SK-N-SH (cell line): ENCODE data around the gene CLDN14. TPM values are rescaled to one million over a fixed set of nuclear protein-coding genes. Genes with fewer than 3 reads are reported as not detected.

Source experiments
- CTCF ChIA-PET: fragments of 300-600, 350-600 bp; formaldehyde crosslinking; extraction: SDS; loops from one replicate; lab custom pipeline; 2021; lab: Yijun Ruan, JAX
- POLR2A ChIA-PET: fragments of 350-600 bp; sonication (Branson Sonifier 250); formaldehyde crosslinking; extraction: SDS; loops from one replicate; lab custom pipeline; 2020; ENCODE audit warnings: antibody characterized with exemption, inconsistent platforms; lab: Yijun Ruan, JAX
- DNase-seq: peaks from one replicate; pipeline ENCODE4 v3.0.0; 2012
- H2AFZ ChIP-seq: fragments of 200-600 bp; sonication (generic); 2 replicates; pipeline ENCODE4 v1.8.1; 2016; ENCODE audit warnings: antibody characterized with exemption, mild to moderate bottlenecking, low read depth
- H3F3A ChIP-seq: fragments of 200-600 bp; sonication (generic); replicated peaks from 2 replicates; pipeline ENCODE3; 2016; ENCODE audit warnings: antibody characterized with exemption, mild to moderate bottlenecking; ENCODE audit not compliant: insufficient read depth
- H3K27ac ChIP-seq, 2 experiments: fragments of 200-500 bp in 1 of 2; fragments of 200-600 bp in 1 of 2; sonication (Bioruptor generic) in 1 of 2; sonication (generic), shearing (Covaris generic) in 1 of 2; 2 replicates each; pipeline versions ENCODE4 v1.5.1 to v1.6.1; 2014 to 2016; ENCODE audit warnings: low read depth in 2 of 2, inconsistent platforms in 1 of 2, low read length in 1 of 2, mild to moderate bottlenecking in 1 of 2, mixed read lengths in 1 of 2
- H3K27me3 ChIP-seq: fragments of 200-600 bp; sonication (generic), shearing (Covaris generic); 2 replicates; pipeline ENCODE4 v1.6.1; 2016; ENCODE audit warnings: mixed run types; ENCODE audit not compliant: insufficient read depth
- H3K36me3 ChIP-seq, 2 experiments: fragments of 200-500 bp in 1 of 2; fragments of 200-600 bp in 1 of 2; sonication (Bioruptor generic) in 1 of 2; sonication (generic) in 1 of 2; replicated peaks in 1 of 2; 2 replicates each; pipeline versions ENCODE3 to v1.5.1; 2014 to 2016; ENCODE audit warnings: low read length in 1 of 2, mild to moderate bottlenecking in 1 of 2; ENCODE audit not compliant: insufficient read depth in 2 of 2, control insufficient read depth in 1 of 2
- H3K4me1 ChIP-seq, 2 experiments: fragments of 200-500 bp in 1 of 2; fragments of 200-600 bp in 1 of 2; sonication (Bioruptor generic) in 1 of 2; sonication (generic), shearing (Covaris generic) in 1 of 2; 2 replicates each; pipeline versions ENCODE4 v1.5.1 to v1.6.1; 2014 to 2016; ENCODE audit warnings: low read depth in 1 of 2, low read length in 1 of 2, mixed run types in 1 of 2; ENCODE audit not compliant: insufficient read depth in 2 of 2, control insufficient read depth in 1 of 2
- H3K4me2 ChIP-seq: fragments of 200-600 bp; sonication (generic), shearing (Covaris generic); 2 replicates; pipeline ENCODE4 v1.6.1; 2017; ENCODE audit warnings: mixed run types
- H3K4me3 ChIP-seq, 2 experiments: fragments of 200-500 bp in 1 of 2; fragments of 200-600 bp in 1 of 2; sonication (Bioruptor generic) in 1 of 2; sonication (generic), shearing (Covaris generic) in 1 of 2; 2 replicates each; pipeline versions ENCODE4 v1.5.1 to v1.8.1; 2014 to 2016; ENCODE audit warnings: low read depth in 2 of 2, inconsistent platforms in 1 of 2, low read length in 1 of 2, mild to moderate bottlenecking in 1 of 2, mixed read lengths in 1 of 2, moderate library complexity in 1 of 2
- H3K79me2 ChIP-seq: fragments of 200-600 bp; sonication (generic); 2 replicates; pipeline ENCODE4 v1.8.1; 2017; ENCODE audit warnings: mild to moderate bottlenecking; ENCODE audit not compliant: insufficient read depth
- H3K9ac ChIP-seq: fragments of 200-600 bp; sonication (generic); 2 replicates; pipeline ENCODE4 v1.6.1; 2017; ENCODE audit warnings: mixed run types
- H3K9me2 ChIP-seq: fragments of 200-600 bp; sonication (generic); 2 replicates; pipeline ENCODE4 v1.6.1; 2017; ENCODE audit warnings: mixed run types
- H3K9me3 ChIP-seq: fragments of 200-600 bp; sonication (generic); 2 replicates; pipeline ENCODE4 v1.6.1; 2017; ENCODE audit warnings: mixed run types, mild to moderate bottlenecking, moderate library complexity
- H4K20me1 ChIP-seq: fragments of 200-600 bp; sonication (generic); 2 replicates; pipeline ENCODE4 v1.6.1; 2017; ENCODE audit warnings: mild to moderate bottlenecking, mixed run types; ENCODE audit not compliant: insufficient read depth
- CHD2 ChIP-seq: fragments of 150-350 bp; IDR thresholded peaks from 2 replicates; pipeline ENCODE4 v1.6.1; 2018; ENCODE audit warnings: low read length; ENCODE audit not compliant: partially characterized antibody
- FOSL2 ChIP-seq: IDR thresholded peaks from 2 replicates; pipeline ENCODE4 v1.4.0; 2012; ENCODE audit warnings: low read depth, mild to moderate bottlenecking, moderate library complexity, borderline replicate concordance
- FOXM1 ChIP-seq: IDR thresholded peaks from 2 replicates; pipeline ENCODE4 v1.4.0; 2012; ENCODE audit warnings: low read depth, mild to moderate bottlenecking
- GABPA ChIP-seq: IDR thresholded peaks from 2 replicates; pipeline ENCODE4 v1.4.0; 2012; ENCODE audit warnings: low read depth, mild to moderate bottlenecking
- GATA2 ChIP-seq: sonication (generic); formaldehyde crosslinking; IDR thresholded peaks from 2 replicates; pipeline ENCODE4 v1.5.0; 2020; ENCODE audit warnings: mild to moderate bottlenecking, missing genetic modification reagents
- MAX ChIP-seq: IDR thresholded peaks from 2 replicates; pipeline ENCODE4 v1.4.0; 2012; ENCODE audit warnings: low read depth
- MEF2A ChIP-seq: IDR thresholded peaks from 2 replicates; pipeline ENCODE4 v1.4.0; 2012; ENCODE audit warnings: low read depth, borderline replicate concordance
- MXI1 ChIP-seq: IDR thresholded peaks from 2 replicates; pipeline ENCODE4 v1.6.1; 2012; ENCODE audit warnings: mild to moderate bottlenecking, low read depth, low read length, improper control_type of control experiment
- POLR2AphosphoS5 ChIP-seq: IDR thresholded peaks from 2 replicates; pipeline ENCODE4 v1.6.1; 2012; ENCODE audit warnings: low read depth, low read length
- REST ChIP-seq: IDR thresholded peaks from 2 replicates; pipeline ENCODE4 v1.6.1; 2012; ENCODE audit warnings: mild to moderate bottlenecking, low read depth, low read length, moderate library complexity
- RFX5 ChIP-seq: IDR thresholded peaks from 2 replicates; pipeline ENCODE4 v1.6.1; 2012; ENCODE audit warnings: mild to moderate bottlenecking, improper control_type of control experiment, low read length
- RXRA ChIP-seq: IDR thresholded peaks from 2 replicates; pipeline ENCODE4 v1.4.0; 2012; ENCODE audit warnings: low read depth, mild to moderate bottlenecking, borderline replicate concordance
- SIN3A ChIP-seq: IDR thresholded peaks from 2 replicates; pipeline ENCODE4 v1.6.1; 2012; ENCODE audit warnings: low read depth, mild to moderate bottlenecking, low read length, moderate library complexity, borderline replicate concordance
- SMC3 ChIP-seq: IDR thresholded peaks from 2 replicates; pipeline ENCODE4 v1.6.1; 2012; ENCODE audit warnings: low read depth, low read length, improper control_type of control experiment
- TAF1 ChIP-seq: IDR thresholded peaks from 2 replicates; pipeline ENCODE4 v1.6.1; 2012; ENCODE audit warnings: low read depth, mild to moderate bottlenecking, low read length, moderate library complexity, borderline replicate concordance
- TCF12 ChIP-seq: IDR thresholded peaks from 2 replicates; pipeline ENCODE4 v1.4.0; 2012
- WGBS: methylation state at CpG from one replicate; pipeline ENCODE4 v1.1.6; 2017; ENCODE audit warnings: low lambda C conversion rate; 5-methylcytosine and 5-hydroxymethylcytosine counted together
- polyA plus RNA-seq, 3 experiments: library from polyadenylated mRNA; depleted of rRNA; stranded (reverse); fragments of >200 nt; gene quantifications; 2 replicates each; pipeline ENCODE4 v1.2.3, GENCODE V29; 2012
- TF ChIP-seq, protein P1 (sequence below): fragments of 150-350 bp; IDR thresholded peaks from 2 replicates; pipeline ENCODE4 v1.6.1; 2016; ENCODE audit warnings: mild to moderate bottlenecking, low read depth, low read length
- TF ChIP-seq, protein P2 (sequence below): IDR thresholded peaks from 2 replicates; pipeline ENCODE4 v1.4.0; 2012; ENCODE audit warnings: low read depth, borderline replicate concordance

CLDN14 gene
- polyA plus RNA-seq, 1 of the 3 experiments (the other 2 are of a cell fraction): not detected

- TF ChIP-seq REST: no peak
- no peak for TF ChIP-seq SIN3A
- no peak for TF ChIP-seq GATA2 (CRISPR knock-in tag)
- peak; percentile 86 for TF ChIP-seq RXRA
- no peak for TF ChIP-seq MEF2A
- TF ChIP-seq RFX5: no peak
- peak; percentile 95 for TF ChIP-seq TCF12
- no peak for TF ChIP-seq TAF1
These were observed 49.9 kb downstream of the CLDN14 start (continued) for GRCh38 chr21:36429947-36430546.

DNA sequence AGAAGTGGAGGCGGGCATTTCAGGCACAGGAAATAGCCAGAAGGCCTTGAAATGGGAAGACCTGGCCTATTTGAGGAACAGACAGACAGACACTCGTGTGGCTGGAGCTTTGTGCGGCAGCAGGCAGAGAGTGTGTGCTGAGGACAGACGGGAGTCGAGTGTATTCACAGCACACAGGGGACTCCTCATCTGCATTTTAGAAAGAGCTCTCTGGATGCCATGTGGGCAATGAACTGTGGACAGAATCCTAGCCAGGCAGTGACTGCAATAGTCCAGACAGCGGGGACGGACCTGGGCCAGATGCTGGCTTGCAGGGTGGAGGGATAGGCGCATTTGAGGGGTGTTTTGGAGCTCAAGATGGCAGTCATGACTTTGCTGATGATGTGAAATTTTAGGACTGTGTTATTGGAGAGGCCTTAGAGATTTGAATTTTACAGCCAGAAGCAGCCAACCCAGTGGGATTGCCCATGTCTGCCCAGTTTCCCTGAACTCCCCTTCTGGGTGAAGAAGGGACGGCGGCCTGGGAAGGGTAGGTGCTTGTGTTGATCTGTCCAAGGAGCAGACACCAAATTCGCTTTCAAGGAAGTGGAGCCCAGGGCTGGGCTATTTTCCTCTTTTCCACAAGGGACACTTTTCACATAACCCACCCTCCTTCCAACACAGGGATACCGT lies 51.0 kb downstream of the CLDN14 start:
- Histone ChIP-seq H3F3A (peaks cover 12% of the 10 kb centered on the region), H3K27ac (peak overlapping the region in 1 of 2 experiments; percentile 89; a peak in 2 of 4 replicates), H2AFZ (no peak overlapping the region; the same call in 1 of the 2 replicates), H3K9ac (peak overlapping the region; percentile 66; the same call in 1 of the 2 replicates), H3K36me3 (no peaks in the 10 kb centered on the region), H3K9me2 (no peaks in the 10 kb centered on the region), H3K4me1 (peaks cover 6 to 7% of the 10 kb centered on the region in 2 experiments; a peak in 2 of 4 replicates), H3K79me2 (peaks cover 12% of the 10 kb centered on the region; the same call in 1 of the 2 replicates), H3K9me3 (no peaks in the 10 kb centered on the region), H4K20me1 (no peaks in the 10 kb centered on the region), H3K4me3 (no peak overlapping the region), H3K27me3 (no peaks in the 10 kb centered on the region), H3K4me2 (0 out of 2 replicates have a peak overlapping the region, but pooled peaks have one; percentile 64)
- WGBS: 88% methylated on average over 12 of the region's 12 CpGs
- TF ChIP-seq POLR2AphosphoS5: no peak
- TF ChIP-seq CHD2: no peak
- TF ChIP-seq FOSL2: no peak
- TF ChIP-seq FOXM1: no peak
- no peak for TF ChIP-seq MAX
- no peak for TF ChIP-seq GABPA
- TF ChIP-seq SMC3: no peak
- TF ChIP-seq, protein P1, sequence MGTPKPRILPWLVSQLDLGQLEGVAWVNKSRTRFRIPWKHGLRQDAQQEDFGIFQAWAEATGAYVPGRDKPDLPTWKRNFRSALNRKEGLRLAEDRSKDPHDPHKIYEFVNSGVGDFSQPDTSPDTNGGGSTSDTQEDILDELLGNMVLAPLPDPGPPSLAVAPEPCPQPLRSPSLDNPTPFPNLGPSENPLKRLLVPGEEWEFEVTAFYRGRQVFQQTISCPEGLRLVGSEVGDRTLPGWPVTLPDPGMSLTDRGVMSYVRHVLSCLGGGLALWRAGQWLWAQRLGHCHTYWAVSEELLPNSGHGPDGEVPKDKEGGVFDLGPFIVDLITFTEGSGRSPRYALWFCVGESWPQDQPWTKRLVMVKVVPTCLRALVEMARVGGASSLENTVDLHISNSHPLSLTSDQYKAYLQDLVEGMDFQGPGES: no peak
- no peak for TF ChIP-seq GATA2 (CRISPR knock-in tag)
- TF ChIP-seq RXRA: no peak
- no peak for TF ChIP-seq MXI1
- TF ChIP-seq, protein P2, sequence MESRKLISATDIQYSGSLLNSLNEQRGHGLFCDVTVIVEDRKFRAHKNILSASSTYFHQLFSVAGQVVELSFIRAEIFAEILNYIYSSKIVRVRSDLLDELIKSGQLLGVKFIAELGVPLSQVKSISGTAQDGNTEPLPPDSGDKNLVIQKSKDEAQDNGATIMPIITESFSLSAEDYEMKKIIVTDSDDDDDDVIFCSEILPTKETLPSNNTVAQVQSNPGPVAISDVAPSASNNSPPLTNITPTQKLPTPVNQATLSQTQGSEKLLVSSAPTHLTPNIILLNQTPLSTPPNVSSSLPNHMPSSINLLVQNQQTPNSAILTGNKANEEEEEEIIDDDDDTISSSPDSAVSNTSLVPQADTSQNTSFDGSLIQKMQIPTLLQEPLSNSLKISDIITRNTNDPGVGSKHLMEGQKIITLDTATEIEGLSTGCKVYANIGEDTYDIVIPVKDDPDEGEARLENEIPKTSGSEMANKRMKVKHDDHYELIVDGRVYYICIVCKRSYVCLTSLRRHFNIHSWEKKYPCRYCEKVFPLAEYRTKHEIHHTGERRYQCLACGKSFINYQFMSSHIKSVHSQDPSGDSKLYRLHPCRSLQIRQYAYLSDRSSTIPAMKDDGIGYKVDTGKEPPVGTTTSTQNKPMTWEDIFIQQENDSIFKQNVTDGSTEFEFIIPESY: no peak
- ChIA-PET CTCF (interaction anchor here (0.9 to 2.1 kb wide), 3 partner anchors 8 to 75 kb away, joined by 3 to 9 read pairs (median 4); no protein-coding TSS in a partner anchor), POLR2A (no interaction called here)
- DNase-seq: no peak
